HAP-1 (cell line): ENCODE results near the gene PLCH1.

ENCODE experiments used
- DNase-seq, 2 experiments: peaks; one replicate each; pipeline ENCODE4 v3.0.0-alpha.2; 2016 to 2020; ENCODE audit warnings: low spot score in 2 of 2
- H3K27me3 ChIP-seq: fragments of 250-450 bp; sonication (Bioruptor Pico); 2 replicates; pipeline ENCODE4 v1.5.1; 2020; ENCODE audit warnings: low read depth, mild to moderate bottlenecking, moderate library complexity
- H3K36me3 ChIP-seq: fragments of 250-450 bp; sonication (Bioruptor Pico); replicated peaks from 2 replicates; pipeline ENCODE4 v1.5.1; 2020; ENCODE audit warnings: mild to moderate bottlenecking
- H3K4me1 ChIP-seq: fragments of 250-450 bp; sonication (Bioruptor Pico); 2 replicates; pipeline ENCODE4 v1.5.1; 2020; ENCODE audit warnings: mild to moderate bottlenecking
- H3K4me3 ChIP-seq: fragments of 250-450 bp; sonication (Bioruptor Pico); 2 replicates; pipeline ENCODE4 v1.5.1; 2020; ENCODE audit warnings: mild to moderate bottlenecking, moderate library complexity
- H3K9me3 ChIP-seq: fragments of 250-450 bp; sonication (Bioruptor Pico); 2 replicates; pipeline ENCODE4 v1.5.1; 2020; ENCODE audit warnings: mild to moderate bottlenecking, moderate library complexity
- in situ Hi-C: fragments of 300-500 bp; cut with MboI; formaldehyde crosslinking; loops from 3 replicates; pipeline ENCODE4 v1.14.3; 2020; ENCODE audit warnings: low sequenced_read_pairs, inconsistent platforms, mixed read lengths

Gene PLCH1

GRCh38 chr3:155661760-155662159 lies 83.1 kb downstream of the PLCH1 start:
- Histone ChIP-seq H3K9me3 (no peaks in the 10 kb centered on the region), H3K4me1 (no peaks in the 10 kb centered on the region), H3K36me3 (no peaks in the 10 kb centered on the region; the same call in 1 of the 2 replicates), H3K27me3 (no peaks in the 10 kb centered on the region), H3K4me3 (no peak overlapping the region)
- no peak for DNase-seq
- in situ Hi-C loops = no loop called here

GRCh38 chr3:155661042-155661441 lies 83.8 kb downstream of the PLCH1 start:
- in situ Hi-C loops = no loop called here
- no peak for DNase-seq
- H3K4me3 ChIP-seq = no peak overlapping the region
- H3K36me3 ChIP-seq = no peaks in the 10 kb centered on the region; the same call in 1 of the 2 replicates
- H3K4me1 ChIP-seq = no peaks in the 10 kb centered on the region
- H3K9me3 ChIP-seq = no peaks in the 10 kb centered on the region
- no peaks in the 10 kb centered on the region for H3K27me3 ChIP-seq

- Histone ChIP-seq H3K9me3 (no peaks in the 10 kb centered on the region), H3K27me3 (no peaks in the 10 kb centered on the region), H3K36me3 (no peaks in the 10 kb centered on the region; the same call in 1 of the 2 replicates), H3K4me3 (no peak overlapping the region), H3K4me1 (no peaks in the 10 kb centered on the region)
- DNase-seq = no peak
- in situ Hi-C loops = no loop called here
Measured at GRCh38 chr3:155658671-155659261, 86.1 kb downstream of the PLCH1 start.

GRCh38 chr3:155658006-155658405 lies 86.9 kb downstream of the PLCH1 start:
- Histone ChIP-seq H3K4me3 (no peak overlapping the region), H3K27me3 (no peaks in the 10 kb centered on the region), H3K9me3 (no peaks in the 10 kb centered on the region), H3K4me1 (no peaks in the 10 kb centered on the region), H3K36me3 (no peaks in the 10 kb centered on the region; the same call in 1 of the 2 replicates)
- in situ Hi-C loops = no loop called here
- DNase-seq = no peak

- H3K36me3 ChIP-seq = no peaks in the 10 kb centered on the region; the same call in 1 of the 2 replicates
- no peak overlapping the region for H3K4me3 ChIP-seq
- no peaks in the 10 kb centered on the region for H3K27me3 ChIP-seq
- H3K9me3 ChIP-seq = no peaks in the 10 kb centered on the region
- no peak for DNase-seq
- in situ Hi-C loops = no loop called here
- no peaks in the 10 kb centered on the region for H3K4me1 ChIP-seq
Measured at GRCh38 chr3:155657161-155657560, 87.7 kb downstream of the PLCH1 start.

- in situ Hi-C loops = no loop called here
- H3K4me3 ChIP-seq = no peak overlapping the region
- DNase-seq = no peak
- no peaks in the 10 kb centered on the region for H3K9me3 ChIP-seq
- H3K27me3 ChIP-seq = no peaks in the 10 kb centered on the region
- H3K4me1 ChIP-seq = no peaks in the 10 kb centered on the region
- no peaks in the 10 kb centered on the region; the same call in 1 of the 2 replicates for H3K36me3 ChIP-seq
Measured at GRCh38 chr3:155656466-155656865, 88.4 kb downstream of the PLCH1 start.

- Histone ChIP-seq H3K36me3 (no peaks in the 10 kb centered on the region), H3K4me3 (no peak overlapping the region), H3K9me3 (no peaks in the 10 kb centered on the region), H3K27me3 (no peaks in the 10 kb centered on the region), H3K4me1 (peaks cover 6% of the 10 kb centered on the region)
- no peak for DNase-seq
- in situ Hi-C loops = no loop called here
Measured at GRCh38 chr3:155651489-155652218, 93.2 kb downstream of the PLCH1 start.

- in situ Hi-C loops = no loop called here
- Histone ChIP-seq H3K27me3 (no peaks in the 10 kb centered on the region), H3K4me3 (no peak overlapping the region), H3K36me3 (no peaks in the 10 kb centered on the region), H3K9me3 (no peaks in the 10 kb centered on the region), H3K4me1 (peaks cover 6% of the 10 kb centered on the region)
- peak; percentile 7 to 20 for DNase-seq
Measured at GRCh38 chr3:155648013-155648591, 96.8 kb downstream of the PLCH1 start.

- no peak for DNase-seq
- in situ Hi-C loops = no loop called here
- H3K36me3 ChIP-seq = no peaks in the 10 kb centered on the region
- no peaks in the 10 kb centered on the region for H3K9me3 ChIP-seq
- H3K4me3 ChIP-seq = no peak overlapping the region
- H3K4me1 ChIP-seq = peaks cover 12% of the 10 kb centered on the region
- no peaks in the 10 kb centered on the region for H3K27me3 ChIP-seq
Measured at GRCh38 chr3:155647206-155647605, 97.7 kb downstream of the PLCH1 start.

GRCh38 chr3:155646669-155647068 lies 98.2 kb downstream of the PLCH1 start:
- H3K4me1 ChIP-seq = peaks cover 17% of the 10 kb centered on the region
- H3K4me3 ChIP-seq = no peak overlapping the region
- no peaks in the 10 kb centered on the region for H3K27me3 ChIP-seq
- H3K36me3 ChIP-seq = no peaks in the 10 kb centered on the region
- no peak for DNase-seq
- H3K9me3 ChIP-seq = no peaks in the 10 kb centered on the region
- in situ Hi-C loops = no loop called here

GRCh38 chr3:155646128-155646527 lies 98.7 kb downstream of the PLCH1 start:
- no peak for DNase-seq

GRCh38 chr3:155643581-155644165 lies 101.2 kb downstream of the PLCH1 start:
- Histone ChIP-seq H3K4me1 (peaks cover 17% of the 10 kb centered on the region), H3K27me3 (no peaks in the 10 kb centered on the region), H3K36me3 (no peaks in the 10 kb centered on the region), H3K9me3 (no peaks in the 10 kb centered on the region), H3K4me3 (no peak overlapping the region)
- no peak for DNase-seq
- in situ Hi-C loops = no loop called here

More at GRCh38 chr3:155646128-155646527, 98.7 kb downstream of the PLCH1 start:
- Histone ChIP-seq H3K27me3 (no peaks in the 10 kb centered on the region), H3K4me1 (peaks cover 17% of the 10 kb centered on the region), H3K4me3 (no peak overlapping the region), H3K36me3 (no peaks in the 10 kb centered on the region), H3K9me3 (no peaks in the 10 kb centered on the region)
- in situ Hi-C loops = no loop called here

- Histone ChIP-seq H3K4me3 (no peak overlapping the region), H3K9me3 (no peaks in the 10 kb centered on the region)
- in situ Hi-C loops = no loop called here
Measured at GRCh38 chr3:155641956-155642355, 102.9 kb downstream of the PLCH1 start.

GRCh38 chr3:155640098-155640497 lies 104.8 kb downstream of the PLCH1 start:
- Histone ChIP-seq H3K27me3 (no peaks in the 10 kb centered on the region), H3K9me3 (no peaks in the 10 kb centered on the region), H3K4me1 (peaks cover 11% of the 10 kb centered on the region), H3K4me3 (no peak overlapping the region), H3K36me3 (no peaks in the 10 kb centered on the region)
- no peak for DNase-seq
- in situ Hi-C loops = no loop called here

More at GRCh38 chr3:155641956-155642355, 102.9 kb downstream of the PLCH1 start:
- no peak for DNase-seq
- no peaks in the 10 kb centered on the region for H3K36me3 ChIP-seq
- H3K27me3 ChIP-seq = no peaks in the 10 kb centered on the region
- H3K4me1 ChIP-seq = peaks cover 11% of the 10 kb centered on the region
